Neural progenitor cell (in vitro differentiated cells): Measurements from ENCODE around the gene SLC22A1. TPM values are rescaled to one million over a fixed set of nuclear protein-coding genes. Genes with fewer than 3 reads are reported as not detected.

ENCODE experiments used
- DNase-seq: peaks from one replicate; pipeline ENCODE4 v3.0.0-alpha.2; 2016; ENCODE audit warnings: low spot score
- H2AFZ ChIP-seq: fragments of 200-600 bp; sonication (generic); replicated peaks from 2 replicates; pipeline ENCODE4 v1.6.1; 2016; ENCODE audit warnings: antibody characterized with exemption
- H3F3A ChIP-seq: fragments of 200-600 bp; sonication (generic); 2 replicates; pipeline ENCODE4 v1.6.1; 2016; ENCODE audit warnings: antibody characterized with exemption, low read depth
- H3K27ac ChIP-seq: fragments of 200-600 bp; sonication (generic); 2 replicates; pipeline ENCODE4 v1.5.1; 2016; ENCODE audit warnings: mild to moderate bottlenecking
- H3K27me3 ChIP-seq: fragments of 200-600 bp; sonication (generic); 2 replicates; pipeline ENCODE4 v1.6.1; 2016; ENCODE audit warnings: mild to moderate bottlenecking, moderate library complexity
- H3K36me3 ChIP-seq: fragments of 200-600 bp; sonication (generic); 2 replicates; pipeline ENCODE4 v1.5.1; 2016
- H3K4me1 ChIP-seq: fragments of 200-600 bp; sonication (generic); 2 replicates; pipeline ENCODE4 v1.6.1; 2016; ENCODE audit warnings: mixed run types
- H3K4me2 ChIP-seq: fragments of 200-600 bp; sonication (generic); 2 replicates; pipeline ENCODE4 v1.6.1; 2016
- H3K4me3 ChIP-seq: fragments of 200-600 bp; sonication (generic); 2 replicates; pipeline ENCODE4 v1.5.1; 2016
- H3K79me2 ChIP-seq: fragments of 200-600 bp; sonication (generic); 2 replicates; pipeline ENCODE4 v1.6.1; 2016; ENCODE audit warnings: low read depth
- H3K9ac ChIP-seq: fragments of 200-600 bp; sonication (generic); 2 replicates; pipeline ENCODE4 v1.6.1; 2016
- H3K9me3 ChIP-seq: fragments of 200-600 bp; sonication (generic); 2 replicates; pipeline ENCODE4 v1.5.1; 2016; ENCODE audit warnings: low read depth
- H4K20me1 ChIP-seq: fragments of 200-600 bp; sonication (generic); 2 replicates; pipeline ENCODE4 v1.6.1; 2016; ENCODE audit warnings: low read depth
- H3K27ac Mint-ChIP-seq: 3 replicates; pipeline ENCODE4 v1.8.0; 2021; ENCODE audit warnings: mixed read lengths
- H3K27me3 Mint-ChIP-seq: 2 replicates; pipeline ENCODE4 v1.8.0; 2022; ENCODE audit warnings: low read depth, mild to moderate bottlenecking, inconsistent platforms, moderate library complexity, mixed read lengths; ENCODE audit not compliant: insufficient read depth
- H3K36me3 Mint-ChIP-seq: 3 replicates; pipeline ENCODE4 v1.8.0; 2021; ENCODE audit warnings: mixed read lengths
- H3K4me1 Mint-ChIP-seq: 3 replicates; pipeline ENCODE4 v1.8.0; 2021; ENCODE audit warnings: mixed read lengths
- H3K4me3 Mint-ChIP-seq: 3 replicates; pipeline ENCODE4 v1.8.0; 2021; ENCODE audit warnings: mild to moderate bottlenecking, moderate library complexity, mixed read lengths
- H3K9me3 Mint-ChIP-seq: 3 replicates; pipeline ENCODE4 v1.8.0; 2020; ENCODE audit warnings: mixed read lengths
- EZH2 ChIP-seq: fragments of 200-600 bp; sonication (generic); IDR thresholded peaks from 2 replicates; pipeline ENCODE4 v1.6.1; 2017; ENCODE audit warnings: antibody characterized with exemption, mild to moderate bottlenecking, moderate library complexity
- EZH2phosphoT487 ChIP-seq: fragments of 200-600 bp; sonication (generic); IDR thresholded peaks from 2 replicates; pipeline ENCODE4 v1.6.1; 2017; ENCODE audit warnings: antibody characterized with exemption
- total RNA-seq: library from RNA; depleted of rRNA; stranded (reverse); fragments of >200 nt; gene quantifications from 2 replicates; pipeline ENCODE4 v1.2.3, GENCODE V29; 2015; ENCODE audit warnings: low replicate concordance
- TF ChIP-seq, protein P1 (sequence below): fragments of 200-600 bp; sonication (generic); IDR thresholded peaks from 2 replicates; pipeline ENCODE4 v1.5.1; 2017; ENCODE audit warnings: antibody characterized with exemption, mild to moderate bottlenecking

SLC22A1 gene
- total RNA-seq, 1 donor from 2014 or later, result not detected

DNA sequence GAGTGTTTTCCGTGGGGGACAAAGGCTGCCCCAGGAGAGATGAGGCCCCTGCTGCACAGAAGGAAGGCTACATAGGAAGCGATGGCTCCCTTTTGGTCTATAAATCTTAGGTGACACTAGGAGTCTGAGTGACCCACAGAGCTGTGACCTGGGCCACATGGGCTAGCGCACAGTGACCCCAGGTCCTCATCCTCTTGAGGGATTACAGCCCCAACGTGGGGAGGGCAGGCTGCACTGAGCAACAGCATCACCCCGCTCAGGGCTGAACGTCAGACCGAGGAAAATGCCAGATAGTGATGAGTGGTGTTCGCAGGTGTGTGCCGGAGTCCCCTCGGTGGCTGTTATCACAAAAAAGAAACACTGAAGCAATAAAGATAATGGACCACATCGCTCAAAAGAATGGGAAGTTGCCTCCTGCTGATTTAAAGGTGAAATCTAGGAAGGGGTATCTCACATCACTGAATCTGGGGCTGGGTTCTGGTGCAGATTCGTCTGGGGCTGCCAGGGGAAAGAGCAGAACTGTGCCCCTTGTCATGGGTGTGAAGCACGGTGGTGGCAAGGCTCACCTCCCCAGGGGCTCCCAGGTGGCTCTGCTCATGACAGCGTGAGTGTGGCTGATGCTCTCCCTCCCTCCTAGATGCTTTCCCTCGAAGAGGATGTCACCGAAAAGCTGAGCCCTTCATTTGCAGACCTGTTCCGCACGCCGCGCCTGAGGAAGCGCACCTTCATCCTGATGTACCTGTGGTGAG, 14.5 kb downstream of the SLC22A1 start:
- Histone ChIP-seq H3K9me3 (no peaks in the 10 kb centered on the region), H3K4me1 (no peaks in the 10 kb centered on the region), H3K36me3 (no peaks in the 10 kb centered on the region), H3K9ac (no peak overlapping the region), H3F3A (no peaks in the 10 kb centered on the region), H4K20me1 (no peaks in the 10 kb centered on the region), H3K4me3 (no peak overlapping the region), H3K27ac (no peak overlapping the region), H3K27me3 (no peaks in the 10 kb centered on the region), H2AFZ (no peak overlapping the region), H3K4me2 (no peak overlapping the region), H3K79me2 (no peaks in the 10 kb centered on the region)
- no peak overlapping the region for H3K4me3 Mint-ChIP-seq
- TF ChIP-seq, protein P1, sequence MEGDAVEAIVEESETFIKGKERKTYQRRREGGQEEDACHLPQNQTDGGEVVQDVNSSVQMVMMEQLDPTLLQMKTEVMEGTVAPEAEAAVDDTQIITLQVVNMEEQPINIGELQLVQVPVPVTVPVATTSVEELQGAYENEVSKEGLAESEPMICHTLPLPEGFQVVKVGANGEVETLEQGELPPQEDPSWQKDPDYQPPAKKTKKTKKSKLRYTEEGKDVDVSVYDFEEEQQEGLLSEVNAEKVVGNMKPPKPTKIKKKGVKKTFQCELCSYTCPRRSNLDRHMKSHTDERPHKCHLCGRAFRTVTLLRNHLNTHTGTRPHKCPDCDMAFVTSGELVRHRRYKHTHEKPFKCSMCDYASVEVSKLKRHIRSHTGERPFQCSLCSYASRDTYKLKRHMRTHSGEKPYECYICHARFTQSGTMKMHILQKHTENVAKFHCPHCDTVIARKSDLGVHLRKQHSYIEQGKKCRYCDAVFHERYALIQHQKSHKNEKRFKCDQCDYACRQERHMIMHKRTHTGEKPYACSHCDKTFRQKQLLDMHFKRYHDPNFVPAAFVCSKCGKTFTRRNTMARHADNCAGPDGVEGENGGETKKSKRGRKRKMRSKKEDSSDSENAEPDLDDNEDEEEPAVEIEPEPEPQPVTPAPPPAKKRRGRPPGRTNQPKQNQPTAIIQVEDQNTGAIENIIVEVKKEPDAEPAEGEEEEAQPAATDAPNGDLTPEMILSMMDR, result no peak
- no peak for TF ChIP-seq EZH2phosphoT487
- no peak for TF ChIP-seq EZH2
- H3K27me3 Mint-ChIP-seq, result no peaks in the 10 kb centered on the region
- no peak overlapping the region for H3K27ac Mint-ChIP-seq
- DNase-seq, result no peak
- H3K9me3 Mint-ChIP-seq, result no peaks in the 10 kb centered on the region
- H3K4me1 Mint-ChIP-seq, result peaks cover 16% of the 10 kb centered on the region
- H3K36me3 Mint-ChIP-seq, result no peaks in the 10 kb centered on the region

DNA sequence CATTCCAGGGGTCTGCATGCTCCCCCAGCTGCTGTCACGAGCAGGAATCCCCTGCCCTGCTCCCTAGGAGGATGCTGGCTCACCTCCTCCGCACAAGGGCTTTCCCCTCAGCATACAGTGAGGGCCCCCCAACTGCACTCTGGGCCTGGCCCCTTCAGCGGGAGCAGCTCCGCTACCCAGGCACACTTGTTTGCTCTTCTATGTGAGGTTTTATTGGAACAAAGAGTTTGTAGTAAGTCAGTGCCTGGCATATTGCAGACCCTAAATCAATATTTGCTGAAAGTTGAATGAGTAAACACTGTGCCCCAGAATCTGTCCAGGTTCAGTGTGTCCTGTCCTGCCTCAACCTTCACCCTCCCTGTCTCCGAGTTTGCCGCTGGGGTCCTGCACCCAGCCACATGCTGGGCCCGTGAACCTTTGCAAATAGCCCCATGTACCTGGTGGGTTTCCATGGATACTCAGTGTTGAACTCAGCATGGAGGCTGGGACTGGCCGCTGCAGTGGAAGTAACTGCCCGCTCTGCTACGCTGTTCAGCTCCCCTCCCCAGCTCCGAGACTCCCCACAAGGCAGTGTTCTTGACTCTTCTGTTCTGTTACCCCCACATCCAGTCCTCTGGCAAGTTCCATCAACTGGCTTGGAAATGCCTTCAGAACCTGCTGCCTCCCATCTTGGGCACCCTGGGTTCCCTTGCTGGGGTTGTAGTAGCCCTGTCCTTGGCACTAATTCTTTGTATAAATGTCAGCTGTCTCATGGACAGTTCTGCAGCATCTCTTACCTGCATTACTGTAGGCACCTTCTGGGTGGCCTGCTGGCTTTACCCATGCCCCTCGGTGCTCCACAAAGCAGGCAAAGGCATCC, 15.7 kb downstream of the SLC22A1 start:
- Mint-ChIP-seq H3K4me1 (peaks cover 13% of the 10 kb centered on the region), H3K4me3 (no peak overlapping the region), H3K36me3 (no peaks in the 10 kb centered on the region), H3K9me3 (no peaks in the 10 kb centered on the region), H3K27me3 (no peaks in the 10 kb centered on the region), H3K27ac (peak overlapping the region; percentile 22)
- Histone ChIP-seq H3K27me3 (no peaks in the 10 kb centered on the region), H3K27ac (no peak overlapping the region), H4K20me1 (no peaks in the 10 kb centered on the region), H3K4me3 (no peak overlapping the region), H3K9me3 (no peaks in the 10 kb centered on the region), H3K4me1 (no peaks in the 10 kb centered on the region), H3K9ac (no peak overlapping the region), H3F3A (no peaks in the 10 kb centered on the region), H3K4me2 (no peak overlapping the region), H3K36me3 (no peaks in the 10 kb centered on the region), H3K79me2 (no peaks in the 10 kb centered on the region), H2AFZ (no peak overlapping the region)
- no peak for DNase-seq
- TF ChIP-seq EZH2phosphoT487, result no peak
- TF ChIP-seq, protein P1, result no peak
- TF ChIP-seq EZH2, result no peak

DNA sequence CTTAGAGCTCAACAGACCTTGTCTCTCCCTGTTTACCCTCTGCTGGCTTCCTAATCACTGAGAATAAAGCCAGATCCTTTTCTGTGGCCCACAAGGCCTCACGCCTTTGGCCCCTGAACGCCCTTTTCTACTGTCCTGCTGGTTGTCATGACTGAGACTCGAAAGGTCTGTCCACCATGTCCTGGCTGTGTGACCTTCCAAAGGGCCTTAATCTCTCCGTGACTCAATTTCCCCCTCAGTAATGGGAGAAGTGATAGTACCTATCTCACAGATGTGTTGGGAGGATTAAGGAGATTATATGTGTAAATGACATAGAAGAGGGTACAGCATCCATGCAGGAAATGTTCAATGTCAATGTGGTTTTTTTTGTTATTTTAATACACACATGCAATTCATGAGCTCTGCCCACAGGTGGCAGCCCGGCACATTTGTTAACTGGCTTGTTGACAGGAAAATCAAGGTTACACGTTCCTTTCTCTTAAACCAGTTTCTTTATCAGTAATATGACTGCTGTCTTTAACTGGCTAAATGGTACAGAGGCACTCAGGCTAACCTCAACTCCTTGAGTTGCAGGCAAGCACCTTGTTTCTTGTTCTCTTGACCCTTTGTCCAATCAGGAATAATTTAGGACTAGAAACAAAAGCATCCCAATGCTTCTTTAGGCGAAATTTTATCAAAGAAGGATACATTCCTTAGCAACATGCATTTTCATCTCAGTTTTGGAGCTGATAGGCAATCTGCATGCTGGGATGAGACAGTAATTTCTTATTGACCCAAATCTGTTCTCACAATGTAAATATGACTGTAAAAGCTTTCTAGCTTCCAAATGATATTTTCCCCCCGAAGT, 16.6 kb downstream of the SLC22A1 start:
- H3K4me1 Mint-ChIP-seq, result peaks cover 13% of the 10 kb centered on the region
- no peak overlapping the region for H2AFZ ChIP-seq
- H3K36me3 ChIP-seq, result no peaks in the 10 kb centered on the region
- H3K27ac Mint-ChIP-seq, result peak overlapping the region; percentile 24
- H3K4me1 ChIP-seq, result no peaks in the 10 kb centered on the region
- H4K20me1 ChIP-seq, result no peaks in the 10 kb centered on the region
- H3K9me3 ChIP-seq, result no peaks in the 10 kb centered on the region
- no peak overlapping the region for H3K27ac ChIP-seq
- no peaks in the 10 kb centered on the region for H3K9me3 Mint-ChIP-seq
- TF ChIP-seq, protein P1, result peak; percentile 76
- TF ChIP-seq EZH2phosphoT487, result no peak
- no peak for TF ChIP-seq EZH2
- no peak overlapping the region for H3K4me3 ChIP-seq
- H3K4me2 ChIP-seq, result no peak overlapping the region
- H3K79me2 ChIP-seq, result no peaks in the 10 kb centered on the region
- no peaks in the 10 kb centered on the region for H3K27me3 Mint-ChIP-seq
- no peaks in the 10 kb centered on the region for H3F3A ChIP-seq
- no peak overlapping the region for H3K9ac ChIP-seq
- H3K27me3 ChIP-seq, result no peaks in the 10 kb centered on the region
- no peaks in the 10 kb centered on the region for H3K36me3 Mint-ChIP-seq
- peak; percentile 59 for DNase-seq
- no peak overlapping the region for H3K4me3 Mint-ChIP-seq
